Activated T-helper 17 cell treated with anti-CD3 and anti-CD28 coated beads, Interleukin-2, amount 50 U/mL, for 72 hours (primary cell): ENCODE measurements around the gene AURKAIP1. TPM values are rescaled to one million over a fixed set of nuclear protein-coding genes. Genes with fewer than 3 reads are reported as not detected.
"Not testable (repeated sequence)": the region's sequence is repeated elsewhere in the genome, so short reads cannot be mapped to it uniquely, and the experiment has no call there.

Experiments
- ATAC-seq: fragments of 150-1000 bp; cut with Tn5 transposase; replicated peaks from 2 replicates; pipeline ENCODE4 v1.10.0; 2021; ENCODE audit warnings: mild to moderate bottlenecking, moderate library complexity
- H3K27ac Mint-ChIP-seq: one replicate; pipeline ENCODE4 v1.8.0; 2022; ENCODE audit warnings: mixed read lengths
- H3K27me3 Mint-ChIP-seq: one replicate; pipeline ENCODE4 v1.8.0; 2022; ENCODE audit warnings: mixed read lengths
- H3K36me3 Mint-ChIP-seq: one replicate; pipeline ENCODE4 v1.8.0; 2022; ENCODE audit warnings: low read depth, mild to moderate bottlenecking, mixed read lengths
- H3K4me1 Mint-ChIP-seq: one replicate; pipeline ENCODE4 v1.8.0; 2022; ENCODE audit warnings: mixed read lengths
- H3K4me3 Mint-ChIP-seq: one replicate; pipeline ENCODE4 v1.8.0; 2022; ENCODE audit warnings: mild to moderate bottlenecking, mixed read lengths
- H3K9me3 Mint-ChIP-seq: one replicate; pipeline ENCODE4 v1.8.0; 2022; ENCODE audit warnings: mixed read lengths
- total RNA-seq, 2 donors: library from RNA; stranded (reverse); gene quantifications; one replicate each; pipeline ENCODE4 v1.2.3, GENCODE V29; 2022

The AURKAIP1 gene
- total RNA-seq, 2 donors from 2014 or later, result 93.3 to 163 TPM

- no peaks in the 10 kb centered on the region for H3K27me3 Mint-ChIP-seq
- no peaks in the 10 kb centered on the region for H3K4me1 Mint-ChIP-seq
Observed at GRCh38 chr1:1381294-1381693, 6.3 kb upstream of the AURKAIP1 start.

GRCh38 chr1:1380860-1381259, 5.9 kb upstream of the AURKAIP1 start:
- Mint-ChIP-seq H3K27ac (no peak overlapping the region), H3K36me3 (peaks cover 6% of the 10 kb centered on the region)

More at GRCh38 chr1:1381294-1381693, 6.3 kb upstream of the AURKAIP1 start:
- no peak overlapping the region for H3K27ac Mint-ChIP-seq
- H3K9me3 Mint-ChIP-seq, result no peaks in the 10 kb centered on the region
- H3K4me3 Mint-ChIP-seq, result no peak overlapping the region
- peaks cover 10% of the 10 kb centered on the region for H3K36me3 Mint-ChIP-seq
- no peak for ATAC-seq

GRCh38 chr1:1377540-1378205, 2.7 kb upstream of the AURKAIP1 start:
- H3K36me3 Mint-ChIP-seq, result peaks cover 25% of the 10 kb centered on the region
- no peaks in the 10 kb centered on the region for H3K4me1 Mint-ChIP-seq
- H3K27ac Mint-ChIP-seq, result no peak overlapping the region
- ATAC-seq, result no peak
- H3K4me3 Mint-ChIP-seq, result no peak overlapping the region
- no peaks in the 10 kb centered on the region for H3K27me3 Mint-ChIP-seq
- H3K9me3 Mint-ChIP-seq, result no peaks in the 10 kb centered on the region

More at GRCh38 chr1:1380860-1381259, 5.9 kb upstream of the AURKAIP1 start:
- Mint-ChIP-seq H3K27me3 (no peaks in the 10 kb centered on the region), H3K9me3 (no peaks in the 10 kb centered on the region), H3K4me1 (no peaks in the 10 kb centered on the region), H3K4me3 (no peak overlapping the region)
- ATAC-seq, result no peak

GRCh38 chr1:1376551-1377226, 1.7 kb upstream of the AURKAIP1 start:
- H3K4me3 Mint-ChIP-seq, result peak overlapping the region; percentile 92
- H3K36me3 Mint-ChIP-seq, result peaks cover 26% of the 10 kb centered on the region
- peak overlapping the region; percentile 36 for H3K27ac Mint-ChIP-seq
- no peak for ATAC-seq
- H3K4me1 Mint-ChIP-seq, result no peaks in the 10 kb centered on the region
- no peaks in the 10 kb centered on the region for H3K27me3 Mint-ChIP-seq
- H3K9me3 Mint-ChIP-seq, result no peaks in the 10 kb centered on the region

GRCh38 chr1:1374589-1374928, 448 bp downstream of the AURKAIP1 start:
- H3K27ac Mint-ChIP-seq, result peak overlapping the region; percentile 97
- no peaks in the 10 kb centered on the region for H3K4me1 Mint-ChIP-seq
- H3K27me3 Mint-ChIP-seq, result no peaks in the 10 kb centered on the region
- no peak for ATAC-seq
- H3K9me3 Mint-ChIP-seq, result no peaks in the 10 kb centered on the region
- peak overlapping the region; percentile 92 for H3K4me3 Mint-ChIP-seq
- peaks cover 26% of the 10 kb centered on the region for H3K36me3 Mint-ChIP-seq

- H3K4me1 Mint-ChIP-seq, result no peaks in the 10 kb centered on the region
- peaks cover 26% of the 10 kb centered on the region for H3K36me3 Mint-ChIP-seq
- H3K4me3 Mint-ChIP-seq, result peak overlapping the region; percentile 92
Observed at GRCh38 chr1:1373815-1374588, 1.0 kb downstream of the AURKAIP1 start.

GRCh38 chr1:1373051-1373814, 1.8 kb downstream of the AURKAIP1 start:
- Mint-ChIP-seq H3K9me3 (no peaks in the 10 kb centered on the region), H3K4me3 (peak overlapping the region; percentile 92), H3K27me3 (no peaks in the 10 kb centered on the region), H3K36me3 (peaks cover 26% of the 10 kb centered on the region), H3K4me1 (no peaks in the 10 kb centered on the region), H3K27ac (peak overlapping the region; percentile 43)
- no peak for ATAC-seq

More at GRCh38 chr1:1373815-1374588, 1.0 kb downstream of the AURKAIP1 start:
- Mint-ChIP-seq H3K9me3 (no peaks in the 10 kb centered on the region), H3K27me3 (no peaks in the 10 kb centered on the region), H3K27ac (peak overlapping the region; percentile 46)
- ATAC-seq, result no peak

- Mint-ChIP-seq H3K9me3 (no peaks in the 10 kb centered on the region), H3K27ac (no peak overlapping the region), H3K27me3 (no peaks in the 10 kb centered on the region), H3K4me3 (peak overlapping the region; percentile 27), H3K36me3 (peaks cover 26% of the 10 kb centered on the region), H3K4me1 (no peaks in the 10 kb centered on the region)
- peak; percentile 52 for ATAC-seq
Observed at GRCh38 chr1:1371746-1372711, 3.0 kb downstream of the AURKAIP1 start.

GRCh38 chr1:1371364-1371745, 3.7 kb downstream of the AURKAIP1 start:
- peaks cover 26% of the 10 kb centered on the region for H3K36me3 Mint-ChIP-seq
- no peaks in the 10 kb centered on the region for H3K27me3 Mint-ChIP-seq
- H3K4me3 Mint-ChIP-seq, result peak overlapping the region; percentile 11
- H3K27ac Mint-ChIP-seq, result no peak overlapping the region
- no peaks in the 10 kb centered on the region for H3K4me1 Mint-ChIP-seq
- ATAC-seq, result peak; percentile 8
- no peaks in the 10 kb centered on the region for H3K9me3 Mint-ChIP-seq

GRCh38 chr1:1370771-1371300, 4.2 kb downstream of the AURKAIP1 start:
- ATAC-seq, result no peak
- H3K36me3 Mint-ChIP-seq, result peaks cover 26% of the 10 kb centered on the region
- H3K9me3 Mint-ChIP-seq, result no peaks in the 10 kb centered on the region
- no peak overlapping the region for H3K27ac Mint-ChIP-seq
- H3K27me3 Mint-ChIP-seq, result no peaks in the 10 kb centered on the region
- no peaks in the 10 kb centered on the region for H3K4me1 Mint-ChIP-seq
- peak overlapping the region; percentile 11 for H3K4me3 Mint-ChIP-seq

GRCh38 chr1:1370094-1370493, 4.9 kb downstream of the AURKAIP1 start:
- not testable (repeated sequence) for ATAC-seq, H3K27me3 Mint-ChIP-seq, H3K4me1 Mint-ChIP-seq, H3K27ac Mint-ChIP-seq, H3K9me3 Mint-ChIP-seq, H3K4me3 Mint-ChIP-seq
- H3K36me3 Mint-ChIP-seq, result peaks cover 21% of the 10 kb centered on the region

- no peaks in the 10 kb centered on the region for H3K9me3 Mint-ChIP-seq
- no peak overlapping the region for H3K27ac Mint-ChIP-seq
- no peaks in the 10 kb centered on the region for H3K27me3 Mint-ChIP-seq
- H3K4me3 Mint-ChIP-seq, result no peak overlapping the region
- no peaks in the 10 kb centered on the region for H3K4me1 Mint-ChIP-seq
- H3K36me3 Mint-ChIP-seq, result no peaks in the 10 kb centered on the region
- no peak for ATAC-seq
Observed at GRCh38 chr1:1367315-1367714, 7.7 kb downstream of the AURKAIP1 start.

- H3K4me1 Mint-ChIP-seq, result no peaks in the 10 kb centered on the region
- no peaks in the 10 kb centered on the region for H3K9me3 Mint-ChIP-seq
- no peak overlapping the region for H3K27ac Mint-ChIP-seq
- no peak for ATAC-seq
- no peaks in the 10 kb centered on the region for H3K27me3 Mint-ChIP-seq
- no peaks in the 10 kb centered on the region for H3K36me3 Mint-ChIP-seq
- no peak overlapping the region for H3K4me3 Mint-ChIP-seq
Observed at GRCh38 chr1:1366699-1367066, 8.3 kb downstream of the AURKAIP1 start.
